HEK293 (cell line): ENCODE results near the gene NSD1.
A peak's percentile ranks its signal among the peaks of the same experiment; 100 is the strongest.

Source experiments
- CTCF ChIA-PET: fragments of 350-600 bp; formaldehyde crosslinking; extraction: SDS; loops from one replicate; lab custom pipeline; 2021; ENCODE audit warnings: antibody characterized with exemption; lab: Yijun Ruan, JAX
- POLR2A ChIA-PET: fragments of 300-600 bp; formaldehyde crosslinking; extraction: SDS; loops from one replicate; lab custom pipeline; 2020; ENCODE audit warnings: antibody characterized with exemption, inconsistent platforms; lab: Yijun Ruan, JAX
- H3K27ac ChIP-seq: fragments of 200-500 bp; sonication (Bioruptor generic); 2 replicates; pipeline ENCODE4 v1.5.1; 2014; ENCODE audit warnings: low read depth, low read length, control low read depth, inconsistent platforms; ENCODE audit errors: extremely low read depth
- H3K36me3 ChIP-seq, 2 experiments: fragments of 200-500 bp in 1 of 2; sonication (Bioruptor generic) in 1 of 2; 1 replicate in 1 of 2; 2 replicates in 1 of 2; pipeline ENCODE4 v1.5.1; 2014 to 2017; ENCODE audit warnings: inconsistent platforms in 2 of 2, low read length in 2 of 2; ENCODE audit not compliant: control insufficient read depth in 2 of 2, insufficient read depth in 1 of 2
- H3K4me1 ChIP-seq: fragments of 200-500 bp; sonication (Bioruptor generic); 2 replicates; pipeline ENCODE4 v1.5.1; 2014; ENCODE audit warnings: mild to moderate bottlenecking, low read length, inconsistent platforms; ENCODE audit not compliant: control insufficient read depth, insufficient read depth
- H3K4me3 ChIP-seq: 2 replicates; pipeline ENCODE4 v1.5.1; 2011; ENCODE audit warnings: low read depth, mild to moderate bottlenecking, control low read depth, low read length, moderate library complexity
- H3K9me3 ChIP-seq: fragments of 200-500 bp; sonication (Bioruptor generic); 2 replicates; pipeline ENCODE4 v1.5.1; 2014; ENCODE audit warnings: low read depth, low read length, inconsistent platforms; ENCODE audit not compliant: control insufficient read depth, insufficient read depth
- GLIS1 ChIP-seq: fragments of 450-650 bp; formaldehyde crosslinking; IDR thresholded peaks from 2 replicates; pipeline ENCODE4 v1.5.1; 2016; ENCODE audit warnings: missing biosample characterization, missing genetic modification characterization
- GLIS2 ChIP-seq: fragments of 450-650 bp; formaldehyde crosslinking; IDR thresholded peaks from 2 replicates; pipeline ENCODE4 v1.5.1; 2016; ENCODE audit warnings: missing biosample characterization, missing genetic modification characterization
- SP2 ChIP-seq: fragments of 450-650 bp; formaldehyde crosslinking; IDR thresholded peaks from 2 replicates; pipeline ENCODE4 v1.5.1; 2016; ENCODE audit warnings: missing biosample characterization, missing genetic modification characterization
- ZIC2 ChIP-seq: fragments of 450-650 bp; formaldehyde crosslinking; IDR thresholded peaks from 2 replicates; pipeline ENCODE4 v1.5.1; 2016; ENCODE audit warnings: missing biosample characterization, missing genetic modification characterization
- ZNF530 ChIP-seq: fragments of 450-650 bp; formaldehyde crosslinking; IDR thresholded peaks from 2 replicates; pipeline ENCODE4 v1.5.1; 2016; ENCODE audit warnings: low read depth, missing biosample characterization, missing genetic modification characterization
- ZNF791 ChIP-seq: fragments of 450-650 bp; formaldehyde crosslinking; IDR thresholded peaks from 2 replicates; pipeline ENCODE4 v1.5.1; 2016; ENCODE audit warnings: missing biosample characterization, missing genetic modification characterization
- TF ChIP-seq, protein P1 (sequence below): fragments of 450-650 bp; formaldehyde crosslinking; IDR thresholded peaks from 2 replicates; pipeline ENCODE4 v1.5.1; 2016; ENCODE audit warnings: missing biosample characterization, missing genetic modification characterization
- TF ChIP-seq, protein P2 (sequence below): fragments of 450-650 bp; formaldehyde crosslinking; IDR thresholded peaks from 2 replicates; pipeline ENCODE4 v1.5.1; 2016; ENCODE audit warnings: missing biosample characterization, missing genetic modification characterization, low read depth

Gene NSD1

DNA sequence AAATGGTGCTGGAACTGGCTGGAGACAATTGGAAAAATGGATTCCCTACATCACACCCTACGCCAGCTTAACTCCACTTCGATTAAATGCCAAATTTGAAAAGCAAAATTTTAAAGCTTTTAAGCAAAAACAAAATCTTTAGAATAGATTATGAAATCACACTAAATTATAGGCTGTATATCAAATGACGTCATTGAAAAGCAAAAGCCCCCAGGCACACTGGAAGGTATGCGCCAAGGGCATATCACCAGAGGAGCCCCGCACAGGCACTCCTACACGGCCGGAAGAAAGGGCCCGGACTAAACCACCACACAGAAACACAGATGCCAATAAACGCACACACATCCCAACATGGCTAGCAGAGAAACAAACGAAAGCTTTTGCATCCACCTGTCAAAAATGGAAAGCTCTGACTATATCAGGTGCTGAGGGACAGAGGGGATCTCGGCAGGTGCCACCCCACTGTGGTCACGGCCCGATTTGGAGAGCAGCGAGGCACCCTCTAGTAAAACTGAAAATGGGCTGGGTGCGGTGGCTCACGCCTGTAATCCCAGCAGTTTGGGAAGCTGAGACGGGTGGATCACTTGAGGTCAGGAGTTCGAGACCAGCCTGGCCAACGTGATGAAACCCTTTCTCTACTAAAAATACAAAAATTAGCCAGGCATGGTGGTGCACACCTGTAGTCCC is 195.1 kb downstream of the NSD1 start:
- Histone ChIP-seq H3K4me3 (no peak overlapping the region), H3K36me3 (peaks cover 0 to 47% of the 10 kb centered on the region in 2 experiments; a peak in 2 of 3 replicates), H3K4me1 (no peaks in the 10 kb centered on the region), H3K9me3 (no peaks in the 10 kb centered on the region), H3K27ac (no peak overlapping the region)
- ChIA-PET POLR2A (interaction anchor here (0.6 kb wide), 1 partner anchor 13 kb away, joined by 3 read pairs; no protein-coding TSS in a partner anchor), CTCF (interaction anchor here (1.5 to 2.0 kb wide), 2 partner anchors 9 to 10 kb away, joined by 3 to 6 read pairs; no protein-coding TSS in a partner anchor)
- TF ChIP-seq, protein P1, sequence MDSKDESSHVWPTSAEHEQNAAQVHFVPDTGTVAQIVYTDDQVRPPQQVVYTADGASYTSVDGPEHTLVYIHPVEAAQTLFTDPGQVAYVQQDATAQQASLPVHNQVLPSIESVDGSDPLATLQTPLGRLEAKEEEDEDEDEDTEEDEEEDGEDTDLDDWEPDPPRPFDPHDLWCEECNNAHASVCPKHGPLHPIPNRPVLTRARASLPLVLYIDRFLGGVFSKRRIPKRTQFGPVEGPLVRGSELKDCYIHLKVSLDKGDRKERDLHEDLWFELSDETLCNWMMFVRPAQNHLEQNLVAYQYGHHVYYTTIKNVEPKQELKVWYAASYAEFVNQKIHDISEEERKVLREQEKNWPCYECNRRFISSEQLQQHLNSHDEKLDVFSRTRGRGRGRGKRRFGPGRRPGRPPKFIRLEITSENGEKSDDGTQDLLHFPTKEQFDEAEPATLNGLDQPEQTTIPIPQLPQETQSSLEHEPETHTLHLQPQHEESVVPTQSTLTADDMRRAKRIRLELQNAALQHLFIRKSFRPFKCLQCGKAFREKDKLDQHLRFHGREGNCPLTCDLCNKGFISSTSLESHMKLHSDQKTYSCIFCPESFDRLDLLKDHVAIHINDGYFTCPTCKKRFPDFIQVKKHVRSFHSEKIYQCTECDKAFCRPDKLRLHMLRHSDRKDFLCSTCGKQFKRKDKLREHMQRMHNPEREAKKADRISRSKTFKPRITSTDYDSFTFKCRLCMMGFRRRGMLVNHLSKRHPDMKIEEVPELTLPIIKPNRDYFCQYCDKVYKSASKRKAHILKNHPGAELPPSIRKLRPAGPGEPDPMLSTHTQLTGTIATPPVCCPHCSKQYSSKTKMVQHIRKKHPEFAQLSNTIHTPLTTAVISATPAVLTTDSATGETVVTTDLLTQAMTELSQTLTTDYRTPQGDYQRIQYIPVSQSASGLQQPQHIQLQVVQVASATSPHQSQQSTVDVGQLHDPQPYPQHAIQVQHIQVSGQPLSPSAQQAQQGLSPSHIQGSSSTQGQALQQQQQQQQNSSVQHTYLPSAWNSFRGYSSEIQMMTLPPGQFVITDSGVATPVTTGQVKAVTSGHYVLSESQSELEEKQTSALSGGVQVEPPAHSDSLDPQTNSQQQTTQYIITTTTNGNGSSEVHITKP (tag by site-specific recombination): peak; percentile 47
- TF ChIP-seq, protein P2, sequence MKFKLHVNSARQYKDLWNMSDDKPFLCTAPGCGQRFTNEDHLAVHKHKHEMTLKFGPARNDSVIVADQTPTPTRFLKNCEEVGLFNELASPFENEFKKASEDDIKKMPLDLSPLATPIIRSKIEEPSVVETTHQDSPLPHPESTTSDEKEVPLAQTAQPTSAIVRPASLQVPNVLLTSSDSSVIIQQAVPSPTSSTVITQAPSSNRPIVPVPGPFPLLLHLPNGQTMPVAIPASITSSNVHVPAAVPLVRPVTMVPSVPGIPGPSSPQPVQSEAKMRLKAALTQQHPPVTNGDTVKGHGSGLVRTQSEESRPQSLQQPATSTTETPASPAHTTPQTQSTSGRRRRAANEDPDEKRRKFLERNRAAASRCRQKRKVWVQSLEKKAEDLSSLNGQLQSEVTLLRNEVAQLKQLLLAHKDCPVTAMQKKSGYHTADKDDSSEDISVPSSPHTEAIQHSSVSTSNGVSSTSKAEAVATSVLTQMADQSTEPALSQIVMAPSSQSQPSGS (tag by site-specific recombination): peak; percentile 65; the same call in 1 of the 2 replicates
- TF ChIP-seq SP2: no peak

DNA sequence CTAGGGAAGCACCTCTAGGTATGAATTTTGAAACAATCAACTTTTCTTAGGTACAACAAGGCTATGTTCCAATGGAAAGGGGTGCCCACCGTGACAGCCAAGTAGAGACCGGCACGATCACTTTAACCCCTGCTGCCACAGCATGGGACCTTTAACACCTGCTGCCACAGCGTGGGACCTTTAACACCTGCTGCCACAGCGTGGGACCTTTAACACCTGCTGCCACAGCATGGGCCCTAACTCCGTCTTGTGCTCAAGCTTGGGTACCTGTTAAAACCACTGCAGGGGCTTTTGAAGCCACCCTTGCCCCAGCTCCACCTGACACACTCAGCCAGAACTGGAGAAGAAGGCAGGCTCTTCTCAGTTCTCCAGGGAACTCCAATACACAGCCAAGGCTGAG is 196.3 kb downstream of the NSD1 start:
- Histone ChIP-seq H3K9me3 (no peaks in the 10 kb centered on the region), H3K36me3 (peaks cover 7 to 59% of the 10 kb centered on the region in 2 experiments; a peak in 2 of 3 replicates), H3K4me1 (no peaks in the 10 kb centered on the region), H3K27ac (no peak overlapping the region), H3K4me3 (no peak overlapping the region)
- ChIA-PET POLR2A (interaction anchor here (0.5 kb wide), 1 partner anchor 19 kb away, joined by 4 read pairs; no protein-coding TSS in a partner anchor), CTCF (interaction anchor here (0.6 kb wide), 1 partner anchor 275 kb away, joined by 3 read pairs; no protein-coding TSS in a partner anchor)
- TF ChIP-seq ZNF530 (no peak), ZIC2 (tag by site-specific recombination) (peak; percentile 70)

DNA sequence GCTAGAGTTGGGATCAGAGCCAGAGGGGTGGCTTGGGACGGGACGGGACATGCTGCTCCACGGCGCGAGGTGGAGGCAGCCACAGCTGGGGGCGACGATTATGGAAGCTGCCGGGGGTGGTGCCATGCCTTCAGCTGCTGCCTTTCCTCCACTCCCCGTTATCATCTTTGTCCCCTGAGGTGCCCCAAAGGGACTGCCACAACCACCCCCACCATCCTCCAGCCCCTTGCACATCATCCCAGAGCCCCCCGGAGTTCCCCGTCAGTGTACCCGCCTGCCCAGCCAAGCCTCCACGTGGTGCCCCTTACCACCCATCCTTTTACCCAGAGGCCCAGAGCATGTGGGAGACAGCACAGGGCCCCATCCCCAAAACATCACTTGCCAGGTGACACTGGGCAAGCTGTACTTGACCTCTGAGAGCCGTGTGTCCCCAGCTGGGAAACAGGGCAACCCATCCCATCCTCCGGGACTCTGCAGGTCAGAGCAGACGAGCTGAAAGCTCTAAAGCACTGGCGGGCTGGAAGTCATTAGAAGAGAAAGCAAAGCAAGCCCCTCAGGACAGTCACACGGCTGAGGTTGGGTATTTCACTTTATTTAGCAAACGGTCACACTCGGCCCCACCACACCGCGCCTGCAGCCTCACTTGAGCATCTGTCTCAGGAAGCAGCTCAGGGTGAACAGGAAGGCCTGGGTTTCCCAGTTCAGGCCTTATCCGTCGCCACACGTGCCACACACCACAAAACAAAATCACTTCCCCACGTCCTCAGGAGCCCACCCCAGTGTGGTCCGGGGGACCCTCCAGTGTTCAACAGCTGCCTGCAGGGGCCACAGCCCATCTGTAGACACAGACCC is 197.6 kb downstream of the NSD1 start:
- POLR2A ChIA-PET: no interaction called here
- Histone ChIP-seq H3K36me3 (peaks cover 8 to 72% of the 10 kb centered on the region in 2 experiments; a peak in 2 of 3 replicates), H3K27ac (no peak overlapping the region), H3K4me3 (no peak overlapping the region), H3K4me1 (no peaks in the 10 kb centered on the region), H3K9me3 (no peaks in the 10 kb centered on the region)
- CTCF ChIA-PET: interaction anchor here (0.5 to 1.2 kb wide), 4 partner anchors 13 to 830 kb away, joined by 3 to 6 read pairs (median 4); no protein-coding TSS in a partner anchor
- TF ChIP-seq ZNF791 (tag by site-specific recombination) (no peak), GLIS2 (peak; percentile 17; the same call in 1 of the 2 replicates), GLIS1 (tag by site-specific recombination) (peak; percentile 64)
